HEK293 (cell line): ENCODE results near the gene CEND1.

ENCODE experiments used
- CTCF ChIA-PET: fragments of 350-600 bp; formaldehyde crosslinking; extraction: SDS; loops from one replicate; lab custom pipeline; 2021; ENCODE audit warnings: antibody characterized with exemption; lab: Yijun Ruan, JAX
- POLR2A ChIA-PET: fragments of 300-600 bp; formaldehyde crosslinking; extraction: SDS; loops from one replicate; lab custom pipeline; 2020; ENCODE audit warnings: antibody characterized with exemption, inconsistent platforms; lab: Yijun Ruan, JAX
- H3K27ac ChIP-seq: fragments of 200-500 bp; sonication (Bioruptor generic); 2 replicates; pipeline ENCODE4 v1.5.1; 2014; ENCODE audit warnings: low read depth, low read length, control low read depth, inconsistent platforms; ENCODE audit errors: extremely low read depth
- H3K36me3 ChIP-seq, 2 experiments: fragments of 200-500 bp in 1 of 2; sonication (Bioruptor generic) in 1 of 2; 1 replicate in 1 of 2; 2 replicates in 1 of 2; pipeline ENCODE4 v1.5.1; 2014 to 2017; ENCODE audit warnings: inconsistent platforms in 2 of 2, low read length in 2 of 2; ENCODE audit not compliant: control insufficient read depth in 2 of 2, insufficient read depth in 1 of 2
- H3K4me1 ChIP-seq: fragments of 200-500 bp; sonication (Bioruptor generic); 2 replicates; pipeline ENCODE4 v1.5.1; 2014; ENCODE audit warnings: mild to moderate bottlenecking, low read length, inconsistent platforms; ENCODE audit not compliant: control insufficient read depth, insufficient read depth
- H3K4me3 ChIP-seq: 2 replicates; pipeline ENCODE4 v1.5.1; 2011; ENCODE audit warnings: low read depth, mild to moderate bottlenecking, control low read depth, low read length, moderate library complexity
- H3K9me3 ChIP-seq: fragments of 200-500 bp; sonication (Bioruptor generic); 2 replicates; pipeline ENCODE4 v1.5.1; 2014; ENCODE audit warnings: low read depth, low read length, inconsistent platforms; ENCODE audit not compliant: control insufficient read depth, insufficient read depth
- EGR2 ChIP-seq: fragments of 450-650 bp; formaldehyde crosslinking; IDR thresholded peaks from 2 replicates; pipeline ENCODE4 v1.5.1; 2016; ENCODE audit warnings: low read depth, missing biosample characterization, missing genetic modification characterization
- FEZF1 ChIP-seq: fragments of 450-650 bp; formaldehyde crosslinking; IDR thresholded peaks from 2 replicates; pipeline ENCODE4 v1.5.1; 2016; ENCODE audit warnings: missing biosample characterization, missing genetic modification characterization
- GLI2 ChIP-seq: fragments of 450-650 bp; formaldehyde crosslinking; IDR thresholded peaks from 2 replicates; pipeline ENCODE4; 2017; ENCODE audit warnings: missing biosample characterization, missing genetic modification characterization, low read depth, borderline replicate concordance
- GLIS2 ChIP-seq: fragments of 450-650 bp; formaldehyde crosslinking; IDR thresholded peaks from 2 replicates; pipeline ENCODE4 v1.5.1; 2016; ENCODE audit warnings: missing biosample characterization, missing genetic modification characterization
- KLF10 ChIP-seq: fragments of 450-650 bp; IDR thresholded peaks from 2 replicates; pipeline ENCODE4 v1.5.1; 2018; ENCODE audit warnings: missing biosample characterization, mild to moderate bottlenecking, missing genetic modification characterization
- SCRT2 ChIP-seq: fragments of 450-650 bp; formaldehyde crosslinking; IDR thresholded peaks from 2 replicates; pipeline ENCODE4 v1.5.1; 2016; ENCODE audit warnings: missing biosample characterization, missing genetic modification characterization
- SP3 ChIP-seq: fragments of 450-650 bp; formaldehyde crosslinking; IDR thresholded peaks from 2 replicates; pipeline ENCODE4 v1.5.1; 2016; ENCODE audit warnings: missing biosample characterization, missing genetic modification characterization
- ZFHX2 ChIP-seq: fragments of 450-650 bp; formaldehyde crosslinking; conservative IDR thresholded peaks from 2 replicates; pipeline ENCODE4 v1.5.1; 2016; ENCODE audit warnings: missing biosample characterization, missing genetic modification characterization
- ZNF274 ChIP-seq, 2 experiments: fragments of 200-500 bp in 1 of 2; fragments of 450-650 bp in 1 of 2; sonication (Bioruptor generic) in 1 of 2; formaldehyde crosslinking in 1 of 2; IDR thresholded peaks; 2 replicates each; pipeline versions ENCODE4 v1.5.1 to v1.6.1; 2014 to 2016; ENCODE audit warnings: borderline replicate concordance in 1 of 2, inconsistent platforms in 1 of 2, low read length in 1 of 2, missing biosample characterization in 1 of 2, missing genetic modification characterization in 1 of 2
- ZNF292 ChIP-seq: fragments of 450-650 bp; formaldehyde crosslinking; IDR thresholded peaks from 2 replicates; pipeline ENCODE4 v1.5.1; 2016; ENCODE audit warnings: low read depth, missing biosample characterization, missing genetic modification characterization, borderline replicate concordance
- ZNF302 ChIP-seq: fragments of 450-650 bp; formaldehyde crosslinking; IDR thresholded peaks from 2 replicates; pipeline ENCODE4 v1.5.1; 2016; ENCODE audit warnings: missing biosample characterization, missing genetic modification characterization, low read depth
- ZNF324 ChIP-seq: fragments of 450-650 bp; formaldehyde crosslinking; IDR thresholded peaks from 2 replicates; pipeline ENCODE4 v1.5.1; 2016; ENCODE audit warnings: missing biosample characterization, missing genetic modification characterization
- ZNF433 ChIP-seq: fragments of 450-650 bp; formaldehyde crosslinking; IDR thresholded peaks from 2 replicates; pipeline ENCODE4 v1.5.1; 2016; ENCODE audit warnings: missing biosample characterization, missing genetic modification characterization, low read depth
- ZNF449 ChIP-seq: fragments of 450-650 bp; formaldehyde crosslinking; IDR thresholded peaks from 2 replicates; pipeline ENCODE4 v1.5.1; 2017; ENCODE audit warnings: missing biosample characterization, mild to moderate bottlenecking, missing genetic modification characterization, moderate library complexity
- ZNF48 ChIP-seq: fragments of 450-650 bp; formaldehyde crosslinking; IDR thresholded peaks from 2 replicates; pipeline ENCODE4 v1.5.1; 2016; ENCODE audit warnings: missing biosample characterization, missing genetic modification characterization
- ZNF585B ChIP-seq: fragments of 450-650 bp; formaldehyde crosslinking; IDR thresholded peaks from 2 replicates; pipeline ENCODE4 v1.5.1; 2016; ENCODE audit warnings: missing biosample characterization, missing genetic modification characterization
- ZNF600 ChIP-seq: fragments of 450-650 bp; formaldehyde crosslinking; IDR thresholded peaks from 2 replicates; pipeline ENCODE4 v1.5.1; 2016; ENCODE audit warnings: missing biosample characterization, missing genetic modification characterization
- ZNF623 ChIP-seq: fragments of 450-650 bp; formaldehyde crosslinking; IDR thresholded peaks from 2 replicates; pipeline ENCODE4 v1.5.1; 2016; ENCODE audit warnings: missing biosample characterization, missing genetic modification characterization
- ZNF626 ChIP-seq: fragments of 450-650 bp; sonication (Bioruptor Pico); formaldehyde crosslinking; IDR thresholded peaks from 2 replicates; pipeline ENCODE4 v1.5.1; 2018; ENCODE audit warnings: missing biosample characterization, missing genetic modification characterization, inconsistent platforms
- ZNF704 ChIP-seq: fragments of 450-650 bp; formaldehyde crosslinking; IDR thresholded peaks from 2 replicates; pipeline ENCODE4 v1.5.1; 2016; ENCODE audit warnings: missing biosample characterization, missing genetic modification characterization
- ZNF768 ChIP-seq: fragments of 450-650 bp; formaldehyde crosslinking; IDR thresholded peaks from 2 replicates; pipeline ENCODE4 v1.5.1; 2018; ENCODE audit warnings: missing biosample characterization, mild to moderate bottlenecking, missing genetic modification characterization
- ZNF791 ChIP-seq: fragments of 450-650 bp; formaldehyde crosslinking; IDR thresholded peaks from 2 replicates; pipeline ENCODE4 v1.5.1; 2016; ENCODE audit warnings: missing biosample characterization, missing genetic modification characterization
- ZSCAN18 ChIP-seq: fragments of 450-650 bp; formaldehyde crosslinking; IDR thresholded peaks from 2 replicates; pipeline ENCODE4 v1.5.1; 2016; ENCODE audit warnings: missing biosample characterization, missing genetic modification characterization
- ZSCAN30 ChIP-seq: fragments of 450-650 bp; IDR thresholded peaks from 2 replicates; pipeline ENCODE4 v1.5.1; 2018; ENCODE audit warnings: missing biosample characterization, mild to moderate bottlenecking, missing genetic modification characterization, moderate library complexity
- TF ChIP-seq, protein P1 (sequence below): fragments of 450-650 bp; IDR thresholded peaks from 2 replicates; pipeline ENCODE4 v1.5.1; 2018; ENCODE audit warnings: missing biosample characterization, mild to moderate bottlenecking, missing genetic modification characterization

The CEND1 gene

DNA sequence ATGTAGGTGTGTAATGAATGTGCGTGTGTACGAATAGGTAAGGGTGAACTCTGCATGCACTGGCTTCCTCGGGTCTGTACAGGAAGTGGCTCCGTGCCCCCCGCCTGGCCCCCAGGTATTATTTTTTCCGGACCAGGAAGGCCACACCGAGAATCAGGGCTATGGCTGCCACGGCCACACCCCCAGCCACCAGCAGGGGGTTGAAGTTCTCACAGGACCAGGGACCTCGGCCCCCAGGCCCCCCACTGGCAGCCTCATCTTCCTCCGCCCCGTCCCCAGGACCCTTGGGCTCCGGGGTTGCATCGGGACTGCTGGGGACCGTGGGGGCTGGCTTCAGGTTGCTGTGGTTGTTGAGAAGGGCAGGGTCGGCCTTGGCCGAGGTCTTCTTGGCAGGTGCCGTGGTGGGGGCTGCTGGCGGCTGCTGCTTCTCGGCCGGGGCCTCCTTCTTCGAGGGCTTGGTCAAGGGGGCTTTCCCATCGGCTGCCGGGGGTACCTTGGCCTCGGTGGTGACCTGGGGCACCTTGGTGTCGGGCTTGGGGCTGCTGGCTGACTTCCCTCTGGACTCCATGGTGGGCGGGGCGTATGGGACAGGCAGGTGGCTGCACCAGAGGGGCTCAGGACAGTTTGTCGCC lies 1.8 kb downstream of the CEND1 start (continued):
- TF ChIP-seq KLF10 (tag by site-specific recombination) (no peak), ZSCAN30 (tag by site-specific recombination) (no peak), SP3 (tag by site-specific recombination) (no peak)

GRCh38 chr11:787084-787675 lies 2.7 kb downstream of the CEND1 start:
- ChIA-PET CTCF (no interaction called here), POLR2A (interaction anchor here (1.5 kb wide), 1 partner anchor 32 kb away, joined by 6 read pairs; the partner anchor contains the start of gene PNPLA2)
- H3K4me1 ChIP-seq, result no peaks in the 10 kb centered on the region
- H3K4me3 ChIP-seq, result no peak overlapping the region
- no peaks in the 10 kb centered on the region for H3K9me3 ChIP-seq
- H3K36me3 ChIP-seq, result peaks cover 0 to 32% of the 10 kb centered on the region in 2 experiments; a peak in 2 of 3 replicates
- TF ChIP-seq GLIS2 (tag by site-specific recombination) (no peak), ZNF324 (tag by site-specific recombination) (no peak), ZNF768 (tag by site-specific recombination) (no peak), ZNF292 (tag by site-specific recombination) (no peak), FEZF1 (tag by site-specific recombination) (no peak), GLI2 (tag by site-specific recombination) (no peak), ZNF302 (tag by site-specific recombination) (no peak), ZNF626 (tag by site-specific recombination) (no peak), ZSCAN18 (tag by site-specific recombination) (no peak), ZNF704 (tag by site-specific recombination) (no peak), ZNF585B (no peak)
- TF ChIP-seq, protein P1, sequence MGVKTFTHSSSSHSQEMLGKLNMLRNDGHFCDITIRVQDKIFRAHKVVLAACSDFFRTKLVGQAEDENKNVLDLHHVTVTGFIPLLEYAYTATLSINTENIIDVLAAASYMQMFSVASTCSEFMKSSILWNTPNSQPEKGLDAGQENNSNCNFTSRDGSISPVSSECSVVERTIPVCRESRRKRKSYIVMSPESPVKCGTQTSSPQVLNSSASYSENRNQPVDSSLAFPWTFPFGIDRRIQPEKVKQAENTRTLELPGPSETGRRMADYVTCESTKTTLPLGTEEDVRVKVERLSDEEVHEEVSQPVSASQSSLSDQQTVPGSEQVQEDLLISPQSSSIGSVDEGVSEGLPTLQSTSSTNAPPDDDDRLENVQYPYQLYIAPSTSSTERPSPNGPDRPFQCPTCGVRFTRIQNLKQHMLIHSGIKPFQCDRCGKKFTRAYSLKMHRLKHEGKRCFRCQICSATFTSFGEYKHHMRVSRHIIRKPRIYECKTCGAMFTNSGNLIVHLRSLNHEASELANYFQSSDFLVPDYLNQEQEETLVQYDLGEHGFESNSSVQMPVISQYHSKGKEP (tag by site-specific recombination), result no peak
- H3K27ac ChIP-seq, result no peak overlapping the region

DNA sequence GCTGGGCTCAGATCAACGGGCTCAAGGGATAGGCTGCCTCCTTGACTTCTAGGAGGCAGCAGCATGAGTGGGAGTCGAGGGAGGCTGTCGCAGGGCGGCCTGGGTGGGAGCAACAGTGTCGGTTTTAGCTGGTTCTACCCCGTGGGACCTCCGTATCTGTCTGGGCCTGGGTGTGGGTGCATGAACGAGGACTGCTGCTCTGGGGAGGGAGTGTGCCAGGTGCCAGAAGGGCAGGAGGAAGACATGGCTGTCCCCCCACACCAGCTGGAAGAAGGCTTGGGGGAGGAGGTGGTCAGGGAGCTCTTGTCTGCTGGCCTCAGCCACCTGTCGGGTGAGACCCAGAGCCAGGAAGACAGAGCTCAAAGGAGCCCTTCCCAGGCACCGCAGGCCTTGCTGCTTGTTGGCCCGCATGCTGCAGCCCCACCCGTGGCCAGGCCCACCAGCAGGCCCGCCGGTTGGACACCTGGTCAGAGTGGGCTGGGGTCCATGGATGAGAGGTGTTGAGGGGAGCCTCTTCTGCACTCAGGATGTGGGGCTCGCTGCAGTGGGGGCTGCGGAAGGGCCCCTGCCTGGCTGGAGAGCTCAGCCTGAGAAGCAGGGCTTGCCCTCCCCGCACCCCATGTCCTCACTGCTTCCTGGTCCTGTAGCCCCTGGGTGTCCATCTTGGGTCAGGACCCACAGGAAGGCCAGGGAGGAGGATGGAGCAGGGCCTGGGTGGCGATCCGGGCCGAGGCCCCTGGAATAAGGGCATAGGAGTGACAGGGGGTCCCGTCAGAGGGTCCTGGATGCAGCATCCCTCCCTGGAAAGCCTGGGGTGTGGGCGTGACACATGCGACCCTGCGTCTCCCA lies 3.4 kb downstream of the CEND1 start:
- no peak overlapping the region for H3K27ac ChIP-seq
- ChIA-PET CTCF (interaction anchor here (0.7 kb wide), 1 partner anchor 18 kb away, joined by 3 read pairs; no protein-coding TSS in a partner anchor), POLR2A (interaction anchor here (1.4 to 1.5 kb wide), 2 partner anchors 9 to 33 kb away, joined by 6 read pairs; partner anchors contain the start of genes GATD1 and PNPLA2)
- no peaks in the 10 kb centered on the region for H3K4me1 ChIP-seq
- H3K4me3 ChIP-seq, result no peak overlapping the region
- peaks cover 0 to 32% of the 10 kb centered on the region in 2 experiments; a peak in 2 of 3 replicates for H3K36me3 ChIP-seq
- H3K9me3 ChIP-seq, result no peaks in the 10 kb centered on the region
- TF ChIP-seq ZFHX2 (tag by site-specific recombination), result peak; percentile 81
- TF ChIP-seq GLIS2 (tag by site-specific recombination), result 0 out of 2 replicates have a peak, but pooled peaks have one; percentile 21
- no peak for TF ChIP-seq ZNF791 (tag by site-specific recombination)
- 0 out of 2 replicates have a peak, but pooled peaks have one; percentile 15 for TF ChIP-seq ZNF600 (tag by site-specific recombination)
- TF ChIP-seq SCRT2, result peak; percentile 64; the same call in 1 of the 2 replicates
- TF ChIP-seq EGR2 (tag by site-specific recombination), result peak; percentile 79
- no peak for TF ChIP-seq ZNF433 (tag by site-specific recombination)
- TF ChIP-seq ZNF449, result peak; percentile 67; the same call in 1 of the 2 replicates
- no peak for TF ChIP-seq ZNF585B
- no peak for TF ChIP-seq ZNF48 (tag by site-specific recombination)
- TF ChIP-seq ZNF623 (tag by site-specific recombination), result no peak
- TF ChIP-seq ZNF274 (IDR thresholded peaks at IDR 0.05; ENCODE audit: low read length), result no peak
- no peak for TF ChIP-seq ZNF274 (tag by site-specific recombination; IDR thresholded peaks at IDR 0.05; ENCODE audit: borderline replicate concordance)
